Measurements from ENCODE around the gene SNX19.

Gene SNX19

DNA sequence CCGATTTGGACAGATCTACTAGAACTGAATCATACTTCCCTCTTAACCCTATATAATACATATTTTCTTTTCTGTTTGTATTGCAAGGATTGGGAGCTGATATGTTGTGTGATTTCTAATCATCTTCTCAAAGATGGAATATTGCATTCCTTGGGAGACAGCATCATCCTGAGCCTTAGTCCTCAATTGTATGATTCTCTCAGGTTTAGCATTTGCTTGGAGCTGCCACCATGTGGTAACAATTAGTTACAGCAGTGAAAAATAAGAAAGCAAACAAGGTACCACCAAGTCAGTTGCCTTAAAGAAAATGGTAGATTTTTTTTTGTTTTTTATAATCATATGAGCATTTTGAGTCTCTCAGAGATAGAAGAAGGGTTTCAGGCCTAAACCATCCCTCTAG lies 11.9 kb downstream of the SNX19 start:
- DNase-seq = peak; percentile 23

- DNase-seq = no peak
Measured at GRCh38 chr11:130902380-130902779, 13.9 kb downstream of the SNX19 start.

GRCh38 chr11:130899106-130899505 lies 17.2 kb downstream of the SNX19 start:
- DNase-seq = no peak

- DNase-seq = peak; percentile 96
Measured at GRCh38 chr11:130897262-130898182, 18.8 kb downstream of the SNX19 start.

GRCh38 chr11:130894322-130895025 lies 21.8 kb downstream of the SNX19 start:
- peak; percentile 62 for DNase-seq

DNA sequence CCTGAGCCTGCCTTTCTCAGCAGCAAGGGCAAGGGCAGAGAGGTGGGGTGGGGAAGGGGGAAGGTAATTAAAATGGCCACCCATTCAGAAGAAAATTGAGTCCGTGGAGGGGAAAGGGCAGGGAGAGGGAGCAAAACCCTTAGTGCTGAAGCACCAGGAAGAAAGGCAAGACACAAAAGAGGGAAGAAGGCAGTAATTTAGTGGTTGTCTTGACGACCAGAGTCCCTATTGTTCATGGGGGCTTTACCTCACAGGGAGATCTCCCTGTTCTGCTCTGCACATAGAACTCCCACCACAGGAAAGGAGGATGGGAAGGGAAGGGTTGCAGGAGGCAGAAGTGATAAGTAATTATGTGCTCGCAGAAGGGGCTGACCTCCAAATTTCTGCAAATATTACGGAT lies 23.4 kb downstream of the SNX19 start:
- no peak for DNase-seq

DNA sequence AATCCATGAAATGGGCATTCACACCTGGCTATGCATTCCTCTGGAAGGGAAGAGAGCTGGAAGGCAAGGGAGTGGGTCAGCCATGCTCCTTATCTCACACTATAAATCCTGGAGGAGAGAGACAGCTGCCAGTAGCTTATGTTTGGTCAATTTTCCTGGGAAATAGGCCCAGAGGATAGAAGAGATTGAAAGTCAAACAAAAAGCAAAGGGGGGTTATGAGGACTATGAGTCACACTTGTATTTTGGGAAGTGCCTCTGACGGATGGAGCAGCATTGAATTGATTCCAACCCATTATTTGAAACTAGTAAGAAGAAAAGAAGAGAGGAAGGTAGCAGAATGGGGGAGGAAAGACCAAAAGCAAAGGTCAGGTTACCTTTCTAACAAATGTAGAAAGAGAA lies 25.0 kb downstream of the SNX19 start:
- DNase-seq = no peak

DNA sequence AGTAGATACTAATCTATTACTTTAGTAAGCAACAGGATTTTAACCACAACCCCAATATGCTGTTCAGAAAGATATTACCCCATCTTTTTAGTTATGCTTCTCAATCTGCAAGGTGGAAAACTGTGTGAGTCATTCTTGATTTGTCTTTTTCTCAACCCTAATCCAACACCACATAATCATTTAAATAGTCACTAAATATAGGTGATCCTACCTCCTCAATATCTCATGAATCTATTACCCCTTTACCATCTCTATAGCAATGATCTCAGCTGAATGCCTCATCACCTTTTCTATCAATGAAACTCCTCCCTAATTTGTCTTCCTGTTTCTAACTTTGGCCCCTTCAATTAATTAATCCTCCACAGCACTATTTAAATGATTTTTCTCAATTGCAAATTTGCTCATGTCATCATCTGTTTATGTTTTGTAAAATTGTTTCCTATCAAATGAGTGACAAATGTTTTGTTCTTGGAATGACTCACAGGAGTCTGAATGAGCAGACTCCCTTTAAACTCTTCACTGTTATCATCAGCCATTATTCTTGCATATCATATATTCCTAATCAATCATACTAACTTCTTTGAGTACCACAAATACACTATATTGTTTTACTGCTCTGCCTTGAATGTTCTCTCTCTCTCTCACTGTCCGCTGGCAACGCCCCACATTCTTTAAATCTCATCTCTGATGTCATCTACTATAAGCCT lies 26.1 kb downstream of the SNX19 start:
- DNase-seq = no peak

DNA sequence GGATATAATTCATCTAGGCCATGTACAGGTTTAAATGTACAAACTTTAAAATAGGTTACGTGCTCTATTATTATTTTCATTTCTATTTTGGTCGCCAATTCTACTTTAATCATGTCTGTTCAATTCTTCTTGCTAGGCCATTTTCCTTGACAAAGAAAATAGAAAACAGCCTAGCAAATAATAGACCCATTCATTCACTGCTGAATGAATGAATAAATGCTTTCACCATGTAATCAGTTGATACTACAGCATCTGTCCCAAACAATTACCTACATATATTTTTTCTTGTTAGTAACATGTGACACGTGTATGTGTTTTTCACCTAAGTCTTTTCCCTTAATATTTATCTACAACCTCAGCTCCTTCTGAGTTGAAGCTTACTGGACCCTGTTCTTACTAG lies 27.5 kb downstream of the SNX19 start:
- no peak for DNase-seq

DNA sequence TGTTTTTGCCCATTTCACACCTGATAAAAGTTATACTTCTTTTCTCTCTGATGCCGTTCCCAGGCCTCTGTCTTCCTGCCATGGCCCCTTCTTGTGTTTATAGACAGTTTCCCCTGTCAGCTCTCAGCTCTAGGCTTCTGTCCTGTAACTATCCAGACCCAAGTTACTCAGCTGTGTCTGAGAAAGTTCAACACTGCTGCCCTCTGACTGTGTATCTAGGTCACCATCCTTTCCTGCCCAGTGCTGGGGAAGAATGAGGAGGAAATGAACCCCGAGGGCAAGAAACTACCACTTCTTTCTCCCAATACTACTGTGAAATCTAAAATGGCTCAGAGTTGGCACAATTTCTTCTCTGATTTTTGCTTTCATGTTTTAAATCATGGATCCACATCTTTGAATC lies 29.6 kb downstream of the SNX19 start:
- no peak for DNase-seq

GRCh38 chr11:130882138-130882551 lies 34.1 kb downstream of the SNX19 start:
- peak; percentile 37 for DNase-seq

GRCh38 chr11:130881475-130882137 lies 34.7 kb downstream of the SNX19 start:
- no peak for DNase-seq

- no peak for DNase-seq
Measured at GRCh38 chr11:130879836-130880235, 36.4 kb downstream of the SNX19 start.

GRCh38 chr11:130876931-130877915 lies 39.1 kb downstream of the SNX19 start:
- DNase-seq = no peak

DNA sequence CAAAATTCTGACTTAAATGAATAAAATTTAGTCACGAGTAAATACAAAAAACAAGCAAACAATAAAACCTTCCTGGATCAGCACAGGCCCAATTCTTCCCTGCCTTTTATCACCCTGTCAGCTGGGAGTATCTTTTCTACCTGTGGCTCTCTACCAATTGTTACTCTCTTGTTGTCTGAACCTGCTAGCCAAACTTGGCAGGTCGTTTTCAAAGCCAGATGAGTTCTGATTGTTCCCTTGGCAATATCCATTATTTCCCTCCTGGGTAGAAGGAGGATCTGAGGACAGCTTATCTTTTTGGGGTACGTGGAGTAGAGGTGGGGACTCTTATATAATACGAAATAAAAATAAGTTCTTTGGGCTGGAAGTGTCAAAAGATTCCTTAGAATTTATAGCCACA lies 40.2 kb downstream of the SNX19 start:
- DNase-seq = no peak

DNA sequence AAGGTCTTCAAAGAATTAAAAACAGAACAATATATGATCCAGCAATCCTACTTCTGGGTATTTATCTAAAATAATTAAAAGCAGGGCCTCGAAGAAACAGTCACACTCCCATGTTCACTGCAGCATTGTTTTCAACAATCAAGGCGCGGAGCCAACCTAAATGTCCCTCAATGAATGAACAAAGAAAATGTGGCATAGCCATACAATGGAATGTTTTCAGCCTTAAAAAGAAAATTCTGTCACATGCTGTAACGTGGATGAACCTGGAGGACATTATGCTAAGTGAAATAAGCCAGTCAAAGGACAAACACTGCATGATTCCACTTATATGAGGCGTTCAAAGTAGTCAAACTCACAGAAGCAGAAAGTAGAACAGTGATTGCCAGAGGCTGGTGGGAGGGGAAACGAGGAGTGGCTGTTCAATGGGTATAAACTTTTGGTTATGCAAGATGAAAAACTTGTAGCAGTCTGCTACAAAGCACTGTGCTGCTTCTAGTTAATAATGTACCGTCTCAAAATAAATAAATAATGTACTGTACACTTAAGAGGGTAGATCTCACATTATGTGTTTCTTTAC lies 41.2 kb downstream of the SNX19 start:
- DNase-seq = no peak

DNA sequence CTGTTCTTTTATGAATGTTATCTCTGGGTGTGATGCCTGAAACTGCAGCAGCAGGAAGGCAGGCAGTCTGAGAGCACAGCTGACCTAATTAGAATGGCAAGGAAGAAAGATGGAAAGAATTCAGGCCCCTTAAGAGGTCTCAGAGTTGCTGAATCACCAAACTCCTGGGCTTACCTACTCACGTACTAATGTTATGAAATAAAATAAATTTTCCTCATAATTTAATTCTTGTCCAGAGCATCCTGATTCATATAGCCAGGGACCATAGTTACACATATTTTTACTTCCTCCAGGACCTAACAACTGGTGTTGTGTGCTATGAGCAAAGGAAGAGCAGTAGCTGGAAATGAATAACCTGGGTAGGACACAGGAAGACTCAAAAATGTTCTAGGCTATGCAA lies 41.9 kb downstream of the SNX19 start:
- no peak for DNase-seq

DNA sequence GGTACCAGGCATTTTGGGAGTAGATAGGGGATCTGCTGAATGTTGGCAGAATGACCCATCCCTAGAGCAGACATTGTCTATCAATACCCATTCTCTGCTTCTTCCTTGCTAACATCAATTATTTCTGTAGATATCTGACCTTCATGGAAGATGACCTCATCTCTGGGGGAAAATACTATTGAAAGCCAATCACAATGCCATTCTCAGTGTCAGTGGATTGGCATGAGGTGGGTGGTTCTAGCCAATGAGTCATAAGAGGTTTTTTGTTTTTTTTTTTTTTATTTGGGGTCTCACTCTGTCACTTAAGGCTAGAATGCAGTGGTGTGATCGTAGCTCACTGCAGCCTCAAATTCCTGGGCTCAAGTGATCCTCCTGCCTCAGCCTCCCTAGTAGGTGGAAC lies 42.5 kb downstream of the SNX19 start:
- peak; percentile 51 for DNase-seq

DNA sequence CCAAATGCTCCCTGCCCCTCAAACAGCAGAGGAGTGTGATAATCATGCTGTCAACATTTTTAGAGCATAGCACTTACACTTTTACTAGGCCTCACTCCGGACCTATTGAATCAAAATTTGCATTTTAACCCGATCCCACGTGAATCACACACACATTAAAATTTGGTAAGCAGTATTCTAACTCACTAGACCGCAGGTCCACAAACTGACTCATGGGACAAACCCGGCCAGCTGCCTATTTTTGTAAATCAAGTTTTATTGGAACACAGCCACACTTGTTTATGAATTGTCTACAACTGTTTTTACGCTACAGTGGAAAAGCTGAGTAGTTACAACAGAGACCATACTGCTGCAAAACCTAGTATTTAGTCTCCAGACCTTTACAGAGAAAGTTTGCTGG lies 43.3 kb downstream of the SNX19 start:
- DNase-seq = peak; percentile 41

DNA sequence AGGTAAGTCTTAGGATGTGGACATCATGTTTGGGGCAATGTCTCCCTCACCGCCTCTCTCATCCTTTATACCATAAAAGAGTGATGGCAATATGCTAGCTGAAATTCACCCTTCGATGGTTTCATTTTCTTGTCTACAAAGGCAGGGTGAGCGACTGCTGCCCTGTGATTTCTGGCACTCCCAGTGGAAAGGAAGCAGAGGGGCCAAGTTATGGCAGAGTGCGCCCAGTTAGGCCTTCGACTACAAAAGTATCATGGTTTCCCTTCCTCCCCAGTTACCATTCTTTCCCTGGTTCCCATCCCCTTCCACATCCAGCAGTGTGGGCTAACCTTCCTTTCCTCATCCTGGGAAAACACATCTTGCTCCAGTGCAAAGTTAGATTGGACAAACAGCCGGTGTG lies 43.8 kb downstream of the SNX19 start:
- DNase-seq = no peak

- no peak for DNase-seq
Measured at GRCh38 chr11:130872102-130872501, 44.2 kb downstream of the SNX19 start.
